Panc1 (cell line): ENCODE results near the gene PIBF1.

Source experiments
- CTCF ChIP-seq: fragments of 450-650 bp; IDR thresholded peaks from 2 replicates; pipeline ENCODE4 v1.5.1; 2017; ENCODE audit warnings: mild to moderate bottlenecking
- TF ChIP-seq, protein P1 (sequence below), 2 experiments: IDR thresholded peaks; 2 replicates each; pipeline ENCODE4 v1.6.1; 2011 to 2012; ENCODE audit warnings: low read depth in 2 of 2, control low read depth in 1 of 2, low read length in 1 of 2, mild to moderate bottlenecking in 1 of 2, moderate library complexity in 1 of 2; ENCODE audit not compliant: insufficient read depth in 1 of 2

DNA sequence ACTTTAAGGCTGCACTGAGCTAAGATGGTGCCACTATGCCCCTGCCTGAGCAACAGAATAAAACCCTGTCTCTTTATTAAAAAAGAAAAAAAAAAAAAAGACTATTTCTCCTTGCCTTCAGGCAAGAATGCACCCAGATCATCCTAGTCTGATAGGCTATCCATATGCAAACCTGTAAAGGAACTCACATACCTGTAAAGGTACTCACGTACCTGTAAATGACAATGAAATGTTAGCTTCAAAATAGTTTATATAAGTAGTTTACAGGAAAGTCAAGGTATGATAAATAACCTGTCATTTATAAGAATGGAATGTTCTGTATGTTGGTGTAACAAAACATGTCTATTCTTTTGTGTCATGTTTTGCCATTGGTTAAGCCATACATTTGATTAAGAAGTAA, 86.3 kb downstream of the PIBF1 start:
- no peak for TF ChIP-seq CTCF
- TF ChIP-seq, protein P1, sequence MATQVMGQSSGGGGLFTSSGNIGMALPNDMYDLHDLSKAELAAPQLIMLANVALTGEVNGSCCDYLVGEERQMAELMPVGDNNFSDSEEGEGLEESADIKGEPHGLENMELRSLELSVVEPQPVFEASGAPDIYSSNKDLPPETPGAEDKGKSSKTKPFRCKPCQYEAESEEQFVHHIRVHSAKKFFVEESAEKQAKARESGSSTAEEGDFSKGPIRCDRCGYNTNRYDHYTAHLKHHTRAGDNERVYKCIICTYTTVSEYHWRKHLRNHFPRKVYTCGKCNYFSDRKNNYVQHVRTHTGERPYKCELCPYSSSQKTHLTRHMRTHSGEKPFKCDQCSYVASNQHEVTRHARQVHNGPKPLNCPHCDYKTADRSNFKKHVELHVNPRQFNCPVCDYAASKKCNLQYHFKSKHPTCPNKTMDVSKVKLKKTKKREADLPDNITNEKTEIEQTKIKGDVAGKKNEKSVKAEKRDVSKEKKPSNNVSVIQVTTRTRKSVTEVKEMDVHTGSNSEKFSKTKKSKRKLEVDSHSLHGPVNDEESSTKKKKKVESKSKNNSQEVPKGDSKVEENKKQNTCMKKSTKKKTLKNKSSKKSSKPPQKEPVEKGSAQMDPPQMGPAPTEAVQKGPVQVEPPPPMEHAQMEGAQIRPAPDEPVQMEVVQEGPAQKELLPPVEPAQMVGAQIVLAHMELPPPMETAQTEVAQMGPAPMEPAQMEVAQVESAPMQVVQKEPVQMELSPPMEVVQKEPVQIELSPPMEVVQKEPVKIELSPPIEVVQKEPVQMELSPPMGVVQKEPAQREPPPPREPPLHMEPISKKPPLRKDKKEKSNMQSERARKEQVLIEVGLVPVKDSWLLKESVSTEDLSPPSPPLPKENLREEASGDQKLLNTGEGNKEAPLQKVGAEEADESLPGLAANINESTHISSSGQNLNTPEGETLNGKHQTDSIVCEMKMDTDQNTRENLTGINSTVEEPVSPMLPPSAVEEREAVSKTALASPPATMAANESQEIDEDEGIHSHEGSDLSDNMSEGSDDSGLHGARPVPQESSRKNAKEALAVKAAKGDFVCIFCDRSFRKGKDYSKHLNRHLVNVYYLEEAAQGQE (IDR thresholded peaks at IDR 0.05; ENCODE audit: insufficient read depth in 1 of 2, low read depth in 2 of 2, low read length in 1 of 2): no peak
